Measurements from ENCODE around the gene GLRX.
A peak's percentile ranks its signal among the peaks of the same experiment; 100 is the strongest.
"Not testable (repeated sequence)": the region's sequence is repeated elsewhere in the genome, so short reads cannot be mapped to it uniquely, and the experiment has no call there.

GLRX gene

GRCh38 chr5:95822542-95823181, at the start of gene GLRX:
TSS of gene GLRX (minus strand) at chr5:95822726. CDS start at chr5:95822662, 64 bp downstream.
- Histone ChIP-seq H3K4me3 (ENCODE audit: low read length) (peak within 1 kb of the TSS; percentile 93), H3K9me3 (ENCODE audit: control insufficient read depth, low read length) (no peaks in the 10 kb centered on the region), H3K36me3 (ENCODE audit: control insufficient read depth, insufficient read depth, low read length, severe bottlenecking) (peaks cover 26% of the 10 kb centered on the region)

GRCh38 chr5:95871146-95871806, 48.8 kb upstream of the GLRX start:
- H3K4me3 ChIP-seq (ENCODE audit: low read length), result no peak overlapping the region
- no peak overlapping the region for H3K9ac ChIP-seq (ENCODE audit: low read length)
- no peaks in the 10 kb centered on the region for H3K9me3 ChIP-seq (ENCODE audit: control insufficient read depth, low read length)
- DNase-seq (ENCODE audit: low read depth), result no peak
- H3K27me3 ChIP-seq (replicated peaks; ENCODE audit: control insufficient read depth, insufficient read depth, low read length), result no peaks in the 10 kb centered on the region
- H3K36me3 ChIP-seq (ENCODE audit: control insufficient read depth, insufficient read depth, low read length, severe bottlenecking), result no peaks in the 10 kb centered on the region
- peaks cover 14% of the 10 kb centered on the region for H3K4me1 ChIP-seq (ENCODE audit: control insufficient read depth, insufficient read depth, low read length)

More at GRCh38 chr5:95822542-95823181, at the start of gene GLRX:
- peaks cover 42% of the 10 kb centered on the region for H3K4me1 ChIP-seq (ENCODE audit: control insufficient read depth, insufficient read depth, low read length)
- peak within 1 kb of the TSS; percentile 95 for H3K9ac ChIP-seq (ENCODE audit: low read length)
- peak; percentile 89 for DNase-seq (ENCODE audit: low read depth)
- H3K27me3 ChIP-seq (replicated peaks; ENCODE audit: control insufficient read depth, insufficient read depth, low read length), result no peaks in the 10 kb centered on the region

GRCh38 chr5:95870105-95870672, 47.7 kb upstream of the GLRX start:
- no peaks in the 10 kb centered on the region for H3K27me3 ChIP-seq (replicated peaks; ENCODE audit: control insufficient read depth, insufficient read depth, low read length)
- H3K4me3 ChIP-seq (ENCODE audit: low read length), result no peak overlapping the region
- H3K9me3 ChIP-seq (ENCODE audit: control insufficient read depth, low read length), result no peaks in the 10 kb centered on the region
- H3K9ac ChIP-seq (ENCODE audit: low read length), result peak overlapping the region; percentile 6
- H3K36me3 ChIP-seq (ENCODE audit: control insufficient read depth, insufficient read depth, low read length, severe bottlenecking), result no peaks in the 10 kb centered on the region
- peak; percentile 48 for DNase-seq (ENCODE audit: low read depth)
- peaks cover 14% of the 10 kb centered on the region for H3K4me1 ChIP-seq (ENCODE audit: control insufficient read depth, insufficient read depth, low read length)

GRCh38 chr5:95869173-95869855, 46.8 kb upstream of the GLRX start:
- H3K4me1 ChIP-seq (ENCODE audit: control insufficient read depth, insufficient read depth, low read length), result peaks cover 23% of the 10 kb centered on the region
- H3K27me3 ChIP-seq (replicated peaks; ENCODE audit: control insufficient read depth, insufficient read depth, low read length); H3K9me3 ChIP-seq (ENCODE audit: control insufficient read depth, low read length); H3K4me3 ChIP-seq (ENCODE audit: low read length); H3K36me3 ChIP-seq (ENCODE audit: control insufficient read depth, insufficient read depth, low read length, severe bottlenecking); DNase-seq (ENCODE audit: low read depth); H3K9ac ChIP-seq (ENCODE audit: low read length): not testable (repeated sequence)

GRCh38 chr5:95868136-95868535, 45.6 kb upstream of the GLRX start:
- Histone ChIP-seq H3K36me3 (ENCODE audit: control insufficient read depth, insufficient read depth, low read length, severe bottlenecking) (no peaks in the 10 kb centered on the region), H3K9me3 (ENCODE audit: control insufficient read depth, low read length) (no peaks in the 10 kb centered on the region), H3K4me3 (ENCODE audit: low read length) (no peak overlapping the region), H3K27me3 (replicated peaks; ENCODE audit: control insufficient read depth, insufficient read depth, low read length) (no peaks in the 10 kb centered on the region), H3K9ac (ENCODE audit: low read length) (no peak overlapping the region), H3K4me1 (ENCODE audit: control insufficient read depth, insufficient read depth, low read length) (peaks cover 34% of the 10 kb centered on the region)
- DNase-seq (ENCODE audit: low read depth), result no peak

GRCh38 chr5:95866435-95867040, 44.0 kb upstream of the GLRX start:
- Histone ChIP-seq H3K36me3 (ENCODE audit: control insufficient read depth, insufficient read depth, low read length, severe bottlenecking) (no peaks in the 10 kb centered on the region), H3K9ac (ENCODE audit: low read length) (no peak overlapping the region), H3K9me3 (ENCODE audit: control insufficient read depth, low read length) (no peaks in the 10 kb centered on the region), H3K27me3 (replicated peaks; ENCODE audit: control insufficient read depth, insufficient read depth, low read length) (no peaks in the 10 kb centered on the region), H3K4me3 (ENCODE audit: low read length) (no peak overlapping the region), H3K4me1 (ENCODE audit: control insufficient read depth, insufficient read depth, low read length) (peaks cover 50% of the 10 kb centered on the region)
- DNase-seq (ENCODE audit: low read depth), result peak; percentile 49

- H3K4me1 ChIP-seq (ENCODE audit: control insufficient read depth, insufficient read depth, low read length), result peaks cover 57% of the 10 kb centered on the region
- H3K36me3 ChIP-seq (ENCODE audit: control insufficient read depth, insufficient read depth, low read length, severe bottlenecking), result no peaks in the 10 kb centered on the region
- H3K9ac ChIP-seq (ENCODE audit: low read length), result no peak overlapping the region
- H3K27me3 ChIP-seq (replicated peaks; ENCODE audit: control insufficient read depth, insufficient read depth, low read length), result no peaks in the 10 kb centered on the region
- H3K4me3 ChIP-seq (ENCODE audit: low read length), result no peak overlapping the region
- DNase-seq (ENCODE audit: low read depth), result no peak
- no peaks in the 10 kb centered on the region for H3K9me3 ChIP-seq (ENCODE audit: control insufficient read depth, low read length)
Observed at GRCh38 chr5:95864944-95865504, 42.5 kb upstream of the GLRX start.

GRCh38 chr5:95864456-95864855, 41.9 kb upstream of the GLRX start:
- H3K9ac ChIP-seq (ENCODE audit: low read length), result peak overlapping the region; percentile 81
- H3K9me3 ChIP-seq (ENCODE audit: control insufficient read depth, low read length), result no peaks in the 10 kb centered on the region
- no peaks in the 10 kb centered on the region for H3K36me3 ChIP-seq (ENCODE audit: control insufficient read depth, insufficient read depth, low read length, severe bottlenecking)
- no peak for DNase-seq (ENCODE audit: low read depth)
- H3K4me1 ChIP-seq (ENCODE audit: control insufficient read depth, insufficient read depth, low read length), result peaks cover 61% of the 10 kb centered on the region
- peak overlapping the region; percentile 74 for H3K4me3 ChIP-seq (ENCODE audit: low read length)
- no peaks in the 10 kb centered on the region for H3K27me3 ChIP-seq (replicated peaks; ENCODE audit: control insufficient read depth, insufficient read depth, low read length)

- H3K27me3 ChIP-seq (replicated peaks; ENCODE audit: control insufficient read depth, insufficient read depth, low read length), result no peaks in the 10 kb centered on the region
- H3K9ac ChIP-seq (ENCODE audit: low read length), result peak overlapping the region; percentile 81
- DNase-seq (ENCODE audit: low read depth), result peak; percentile 92
- H3K4me1 ChIP-seq (ENCODE audit: control insufficient read depth, insufficient read depth, low read length), result peaks cover 68% of the 10 kb centered on the region
- H3K9me3 ChIP-seq (ENCODE audit: control insufficient read depth, low read length), result no peaks in the 10 kb centered on the region
- H3K4me3 ChIP-seq (ENCODE audit: low read length), result peak overlapping the region; percentile 74
- no peaks in the 10 kb centered on the region for H3K36me3 ChIP-seq (ENCODE audit: control insufficient read depth, insufficient read depth, low read length, severe bottlenecking)
Observed at GRCh38 chr5:95863383-95863757, 40.8 kb upstream of the GLRX start.

- no peak for DNase-seq (ENCODE audit: low read depth)
- H3K9ac ChIP-seq (ENCODE audit: low read length), result peak overlapping the region; percentile 81
- no peaks in the 10 kb centered on the region for H3K9me3 ChIP-seq (ENCODE audit: control insufficient read depth, low read length)
- H3K27me3 ChIP-seq (replicated peaks; ENCODE audit: control insufficient read depth, insufficient read depth, low read length), result no peaks in the 10 kb centered on the region
- H3K4me1 ChIP-seq (ENCODE audit: control insufficient read depth, insufficient read depth, low read length), result peaks cover 74% of the 10 kb centered on the region
- no peaks in the 10 kb centered on the region for H3K36me3 ChIP-seq (ENCODE audit: control insufficient read depth, insufficient read depth, low read length, severe bottlenecking)
- peak overlapping the region; percentile 2 for H3K4me3 ChIP-seq (ENCODE audit: low read length)
Observed at GRCh38 chr5:95862671-95863382, 40.3 kb upstream of the GLRX start.

All from adipocyte (in vitro differentiated cells).